ENCODE measurements around the gene SLC22A12. TPM values are rescaled to one million over a fixed set of nuclear protein-coding genes. Genes with fewer than 3 reads are reported as not detected.
A peak's percentile ranks its signal among the peaks of the same experiment; 100 is the strongest.
"Not testable (repeated sequence)": the region's sequence is repeated elsewhere in the genome, so short reads cannot be mapped to it uniquely, and the experiment has no call there.

The SLC22A12 gene
- total and polyA plus RNA-seq, 3 experiments from 2014 or later: not detected

- H3K4me1 ChIP-seq (ENCODE audit: insufficient read depth, low read length); POLR2A ChIA-PET; H3K9me3 ChIP-seq (ENCODE audit: low read length); H3K27ac ChIP-seq (ENCODE audit: low read depth, low read length); H3K9me3 Mint-ChIP-seq; H3K4me1 Mint-ChIP-seq; CTCF ChIA-PET; H3K36me3 ChIP-seq (ENCODE audit: insufficient read depth, low read length); H3K27me3 ChIP-seq (ENCODE audit: insufficient read depth, low read length, poor library complexity, severe bottlenecking); H3K4me3 Mint-ChIP-seq; H3K27me3 Mint-ChIP-seq; H3K4me3 ChIP-seq (ENCODE audit: low read length); DNase-seq; H3K27ac Mint-ChIP-seq; H3K36me3 Mint-ChIP-seq: not testable (repeated sequence)
Observed at GRCh38 chr11:64595922-64596321, 4.9 kb downstream of the SLC22A12 start.

GRCh38 chr11:64597671-64598101, 6.7 kb downstream of the SLC22A12 start:
- H3K9me3 Mint-ChIP-seq: no peaks in the 10 kb centered on the region
- ChIA-PET POLR2A (no interaction called here), CTCF (no interaction called here)
- no peaks in the 10 kb centered on the region for H3K36me3 Mint-ChIP-seq
- DNase-seq: peak in 1 of 5 donors; percentile 33
- peaks cover 0 to 4% of the 10 kb centered on the region in 2 donors for H3K27me3 Mint-ChIP-seq
- Histone ChIP-seq H3K4me1 (ENCODE audit: insufficient read depth, low read length) (no peaks in the 10 kb centered on the region), H3K27ac (ENCODE audit: low read depth, low read length) (no peak overlapping the region), H3K36me3 (ENCODE audit: insufficient read depth, low read length) (no peaks in the 10 kb centered on the region), H3K27me3 (ENCODE audit: insufficient read depth, low read length, poor library complexity, severe bottlenecking) (no peaks in the 10 kb centered on the region), H3K9me3 (ENCODE audit: low read length) (no peaks in the 10 kb centered on the region), H3K4me3 (ENCODE audit: low read length) (no peak overlapping the region)
- no peaks in the 10 kb centered on the region for H3K4me1 Mint-ChIP-seq
- no peak overlapping the region for H3K27ac Mint-ChIP-seq
- no peak overlapping the region for H3K4me3 Mint-ChIP-seq

GRCh38 chr11:64598106-64598796, 7.2 kb downstream of the SLC22A12 start:
- H3K36me3 ChIP-seq (ENCODE audit: insufficient read depth, low read length): no peaks in the 10 kb centered on the region
- Mint-ChIP-seq H3K9me3 (no peaks in the 10 kb centered on the region), H3K4me1 (no peaks in the 10 kb centered on the region), H3K27me3 (peaks cover 0 to 3% of the 10 kb centered on the region in 2 donors), H3K4me3 (no peak overlapping the region), H3K36me3 (no peaks in the 10 kb centered on the region), H3K27ac (no peak overlapping the region)
- ChIA-PET CTCF (no interaction called here), POLR2A (no interaction called here)
- no peaks in the 10 kb centered on the region for H3K9me3 ChIP-seq (ENCODE audit: low read length)
- H3K4me1 ChIP-seq (ENCODE audit: insufficient read depth, low read length): no peaks in the 10 kb centered on the region
- DNase-seq: peak in 1 of 5 donors; percentile 30
- no peaks in the 10 kb centered on the region for H3K27me3 ChIP-seq (ENCODE audit: insufficient read depth, low read length, poor library complexity, severe bottlenecking)
- H3K27ac ChIP-seq (ENCODE audit: low read depth, low read length): no peak overlapping the region
- no peak overlapping the region for H3K4me3 ChIP-seq (ENCODE audit: low read length)

- ChIA-PET POLR2A (no interaction called here), CTCF (no interaction called here)
- no peaks in the 10 kb centered on the region for H3K4me1 Mint-ChIP-seq
- H3K27me3 Mint-ChIP-seq: peaks cover under 1 to 3% of the 10 kb centered on the region in 2 donors
- no peak overlapping the region for H3K4me3 Mint-ChIP-seq
- Histone ChIP-seq H3K4me3 (ENCODE audit: low read length) (no peak overlapping the region), H3K36me3 (ENCODE audit: insufficient read depth, low read length) (no peaks in the 10 kb centered on the region), H3K27me3 (ENCODE audit: insufficient read depth, low read length, poor library complexity, severe bottlenecking) (no peaks in the 10 kb centered on the region), H3K9me3 (ENCODE audit: low read length) (no peaks in the 10 kb centered on the region), H3K4me1 (ENCODE audit: insufficient read depth, low read length) (no peaks in the 10 kb centered on the region), H3K27ac (ENCODE audit: low read depth, low read length) (no peak overlapping the region)
- DNase-seq: peak in 1 of 5 donors; percentile 23
- no peaks in the 10 kb centered on the region for H3K36me3 Mint-ChIP-seq
- H3K9me3 Mint-ChIP-seq: no peaks in the 10 kb centered on the region
- no peak overlapping the region for H3K27ac Mint-ChIP-seq
Observed at GRCh38 chr11:64598797-64599697, 8.0 kb downstream of the SLC22A12 start.

- peaks cover 3 to 8% of the 10 kb centered on the region in 2 donors for H3K27me3 Mint-ChIP-seq
- H3K4me1 Mint-ChIP-seq: no peaks in the 10 kb centered on the region
- H3K4me1 ChIP-seq (ENCODE audit: insufficient read depth, low read length): no peaks in the 10 kb centered on the region
- peak overlapping the region in 1 of 8 donors; percentile 33 for H3K27ac Mint-ChIP-seq
- H3K9me3 ChIP-seq (ENCODE audit: low read length): no peaks in the 10 kb centered on the region
- H3K27me3 ChIP-seq (ENCODE audit: insufficient read depth, low read length, poor library complexity, severe bottlenecking): no peaks in the 10 kb centered on the region
- H3K9me3 Mint-ChIP-seq: no peaks in the 10 kb centered on the region
- no peak overlapping the region for H3K4me3 Mint-ChIP-seq
- no peak for DNase-seq
- CTCF ChIA-PET: no interaction called here
- no peaks in the 10 kb centered on the region for H3K36me3 Mint-ChIP-seq
- POLR2A ChIA-PET: no interaction called here
- no peak overlapping the region for H3K27ac ChIP-seq (ENCODE audit: low read depth, low read length)
- no peak overlapping the region for H3K4me3 ChIP-seq (ENCODE audit: low read length)
- H3K36me3 ChIP-seq (ENCODE audit: insufficient read depth, low read length): no peaks in the 10 kb centered on the region
Observed at GRCh38 chr11:64599698-64600211, 8.7 kb downstream of the SLC22A12 start.

- Histone ChIP-seq H3K27me3 (ENCODE audit: insufficient read depth, low read length, poor library complexity, severe bottlenecking) (no peaks in the 10 kb centered on the region), H3K27ac (ENCODE audit: low read depth, low read length) (no peak overlapping the region), H3K4me3 (ENCODE audit: low read length) (no peak overlapping the region), H3K36me3 (ENCODE audit: insufficient read depth, low read length) (no peaks in the 10 kb centered on the region), H3K9me3 (ENCODE audit: low read length) (no peaks in the 10 kb centered on the region), H3K4me1 (ENCODE audit: insufficient read depth, low read length) (no peaks in the 10 kb centered on the region)
- Mint-ChIP-seq H3K9me3 (no peaks in the 10 kb centered on the region), H3K36me3 (no peaks in the 10 kb centered on the region), H3K4me1 (no peaks in the 10 kb centered on the region), H3K27me3 (peaks cover 3 to 9% of the 10 kb centered on the region in 2 donors), H3K27ac (peak overlapping the region in 1 of 8 donors; percentile 70), H3K4me3 (no peak overlapping the region)
- CTCF ChIA-PET: no interaction called here
- POLR2A ChIA-PET: no interaction called here
- no peak for DNase-seq
Observed at GRCh38 chr11:64600281-64600992, 9.4 kb downstream of the SLC22A12 start.

GRCh38 chr11:64601605-64602465, 10.8 kb downstream of the SLC22A12 start:
- H3K36me3 Mint-ChIP-seq: no peaks in the 10 kb centered on the region
- Histone ChIP-seq H3K27me3 (ENCODE audit: insufficient read depth, low read length, poor library complexity, severe bottlenecking) (no peaks in the 10 kb centered on the region), H3K4me3 (ENCODE audit: low read length) (no peak overlapping the region), H3K36me3 (ENCODE audit: insufficient read depth, low read length) (no peaks in the 10 kb centered on the region), H3K9me3 (ENCODE audit: low read length) (no peaks in the 10 kb centered on the region), H3K27ac (ENCODE audit: low read depth, low read length) (no peak overlapping the region), H3K4me1 (ENCODE audit: insufficient read depth, low read length) (no peaks in the 10 kb centered on the region)
- H3K27ac Mint-ChIP-seq: no peak overlapping the region
- CTCF ChIA-PET: no interaction called here
- no peak for DNase-seq
- POLR2A ChIA-PET: no interaction called here
- no peaks in the 10 kb centered on the region for H3K4me1 Mint-ChIP-seq
- H3K4me3 Mint-ChIP-seq: no peak overlapping the region
- H3K9me3 Mint-ChIP-seq: no peaks in the 10 kb centered on the region
- peaks cover 3 to 9% of the 10 kb centered on the region in 2 donors for H3K27me3 Mint-ChIP-seq

Data from CD8-positive, alpha-beta memory T cell (primary cell).